ENCODE results near the gene SYDE2.
"Not testable (repeated sequence)": the region's sequence is repeated elsewhere in the genome, so short reads cannot be mapped to it uniquely, and the experiment has no call there.

Gene SYDE2

GRCh38 chr1:85200463-85201339 lies at the start of gene SYDE2:
SYDE2 (minus strand) TSS chr1:85201016; CDS start chr1:85200996, 20 bp downstream.
- DNase-seq (ENCODE audit: low spot score) = peak; percentile 93
- in situ Hi-C loops (cut with MboI; ENCODE audit: low pct_unique_long_range_greater_than_20kb, low sequenced_read_pairs, unreplicated experiment) = no loop called here
- no peak for TF ChIP-seq CTCF (IDR thresholded peaks at IDR 0.05; ENCODE audit: extremely low read depth, insufficient read depth, missing control alignments)

GRCh38 chr1:85249042-85249441 lies 48.2 kb upstream of the SYDE2 start:
- in situ Hi-C loops (cut with MboI; ENCODE audit: low pct_unique_long_range_greater_than_20kb, low sequenced_read_pairs, unreplicated experiment) = loop anchor here (25.0 kb wide), 1 partner anchor 137 kb away; no protein-coding TSS in a partner anchor

GRCh38 chr1:85245891-85246290 lies 45.1 kb upstream of the SYDE2 start:
- DNase-seq (ENCODE audit: low spot score) = no peak
- no peak for TF ChIP-seq CTCF (IDR thresholded peaks at IDR 0.05; ENCODE audit: extremely low read depth, insufficient read depth, missing control alignments)
- in situ Hi-C loops (cut with MboI; ENCODE audit: low pct_unique_long_range_greater_than_20kb, low sequenced_read_pairs, unreplicated experiment) = loop anchor here (25.0 kb wide), 1 partner anchor 134 kb away; no protein-coding TSS in a partner anchor

More at GRCh38 chr1:85249042-85249441, 48.2 kb upstream of the SYDE2 start:
- DNase-seq (ENCODE audit: low spot score) = not testable (repeated sequence)

- no peak for TF ChIP-seq CTCF (IDR thresholded peaks at IDR 0.05; ENCODE audit: extremely low read depth, insufficient read depth, missing control alignments)
- in situ Hi-C loops (cut with MboI; ENCODE audit: low pct_unique_long_range_greater_than_20kb, low sequenced_read_pairs, unreplicated experiment) = loop anchor here (25.0 kb wide), 1 partner anchor 133 kb away; no protein-coding TSS in a partner anchor
- DNase-seq (ENCODE audit: low spot score) = no peak
Observed at GRCh38 chr1:85245456-85245855, 44.6 kb upstream of the SYDE2 start.

GRCh38 chr1:85244271-85245061 lies 43.6 kb upstream of the SYDE2 start:
- no peak for DNase-seq (ENCODE audit: low spot score)
- no peak for TF ChIP-seq CTCF (IDR thresholded peaks at IDR 0.05; ENCODE audit: extremely low read depth, insufficient read depth, missing control alignments)
- in situ Hi-C loops (cut with MboI; ENCODE audit: low pct_unique_long_range_greater_than_20kb, low sequenced_read_pairs, unreplicated experiment) = loop anchor here (25.0 kb wide), 1 partner anchor 132 kb away; no protein-coding TSS in a partner anchor

GRCh38 chr1:85243372-85243771 lies 42.6 kb upstream of the SYDE2 start:
- in situ Hi-C loops (cut with MboI; ENCODE audit: low pct_unique_long_range_greater_than_20kb, low sequenced_read_pairs, unreplicated experiment) = loop anchor here (25.0 kb wide), 1 partner anchor 131 kb away; no protein-coding TSS in a partner anchor
- DNase-seq (ENCODE audit: low spot score) = no peak
- no peak for TF ChIP-seq CTCF (IDR thresholded peaks at IDR 0.05; ENCODE audit: extremely low read depth, insufficient read depth, missing control alignments)
